Caco-2 (cell line): Measurements from ENCODE around the gene WHAMM. TPM values are rescaled to one million over a fixed set of nuclear protein-coding genes. Genes with fewer than 3 reads are reported as not detected.

Experiments
- BruUV-seq: library from RNA; stranded (reverse); fragments of 400-500 nt; replicated peaks from 2 replicates; lab custom pipeline; 2021; lab: Mats Ljungman, UMichigan
- CTCF ChIA-PET: fragments of 300-600 bp; sonication (Branson Sonifier 250); formaldehyde crosslinking; loops from one replicate; lab custom pipeline; 2022; ENCODE audit warnings: antibody characterized with exemption; lab: Charles Lee
- POLR2A ChIA-PET: fragments of 300-600 bp; sonication (Branson Sonifier 250); formaldehyde crosslinking; loops from one replicate; lab custom pipeline; 2022; ENCODE audit warnings: antibody characterized with exemption; lab: Charles Lee
- DNase-seq, 2 experiments: peaks; one replicate each; pipeline versions ENCODE4 v3.0.0 to v3.0.0-alpha.2; 2020 to 2022
- H3K27me3 ChIP-seq: replicated peaks from 2 replicates; pipeline ENCODE4 v1.6.0; 2011; ENCODE audit warnings: low read length; ENCODE audit not compliant: control insufficient read depth, insufficient read depth
- H3K36me3 ChIP-seq: 2 replicates; pipeline ENCODE4 v1.5.1; 2011; ENCODE audit warnings: low read length; ENCODE audit not compliant: control insufficient read depth, insufficient read depth
- H3K4me1 ChIP-seq: fragments of 250-450 bp; sonication (Bioruptor Pico); 2 replicates; pipeline ENCODE4 v1.5.1; 2020; ENCODE audit warnings: mild to moderate bottlenecking
- H3K4me3 ChIP-seq: 2 replicates; pipeline ENCODE4 v1.5.1; 2011; ENCODE audit warnings: low read depth, mild to moderate bottlenecking, control low read depth, low read length
- H3K9me3 ChIP-seq: fragments of 250-450 bp; sonication (Bioruptor Pico); 2 replicates; pipeline ENCODE4 v1.5.1; 2020; ENCODE audit warnings: mild to moderate bottlenecking, moderate library complexity
- H3K27ac Mint-ChIP-seq: one replicate; pipeline ENCODE4 v1.8.0; 2022; ENCODE audit warnings: mixed read lengths; ENCODE audit not compliant: unreplicated experiment
- H3K27me3 Mint-ChIP-seq: one replicate; pipeline ENCODE4 v1.8.0; 2022; ENCODE audit warnings: mixed read lengths; ENCODE audit not compliant: insufficient read depth, unreplicated experiment
- H3K36me3 Mint-ChIP-seq: one replicate; pipeline ENCODE4 v1.8.0; 2022; ENCODE audit warnings: mild to moderate bottlenecking, mixed read lengths; ENCODE audit not compliant: insufficient read depth, unreplicated experiment
- H3K4me1 Mint-ChIP-seq: one replicate; pipeline ENCODE4 v1.8.0; 2022; ENCODE audit warnings: low read depth, mixed read lengths; ENCODE audit not compliant: unreplicated experiment
- H3K4me3 Mint-ChIP-seq: one replicate; pipeline ENCODE4 v1.8.0; 2022; ENCODE audit warnings: mild to moderate bottlenecking, moderate library complexity, mixed read lengths; ENCODE audit not compliant: unreplicated experiment
- H3K9me3 Mint-ChIP-seq: one replicate; pipeline ENCODE4 v1.8.0; 2022; ENCODE audit warnings: mixed read lengths; ENCODE audit not compliant: unreplicated experiment
- intact Hi-C: fragments of 100-400 bp; cut with micrococcal nuclease; formaldehyde crosslinking; loops from one replicate; pipeline ENCODE4 v1.10.0; 2022; ENCODE audit not compliant: unreplicated experiment
- total RNA-seq: library from RNA; stranded (reverse); gene quantifications from 2 replicates; pipeline ENCODE4 v1.2.3, GENCODE V29; 2022
- TF ChIP-seq, protein P1 (sequence below), 2 experiments: fragments of 200-600 bp in 1 of 2; IDR thresholded peaks; 1 replicate in 1 of 2; 2 replicates in 1 of 2; pipeline versions ENCODE4 v1.5.1 to v1.8.0; 2011 to 2022; ENCODE audit warnings: antibody characterized with exemption in 1 of 2, control low read depth in 1 of 2, inconsistent platforms in 1 of 2, low read depth in 1 of 2, low read length in 1 of 2, mild to moderate bottlenecking in 1 of 2, moderate library complexity in 1 of 2; ENCODE audit not compliant: insufficient read depth in 1 of 2, severe bottlenecking in 1 of 2, unreplicated experiment in 1 of 2

WHAMM gene
- total RNA-seq, 1 experiment from 2014 or later, result 7.8 TPM

DNA sequence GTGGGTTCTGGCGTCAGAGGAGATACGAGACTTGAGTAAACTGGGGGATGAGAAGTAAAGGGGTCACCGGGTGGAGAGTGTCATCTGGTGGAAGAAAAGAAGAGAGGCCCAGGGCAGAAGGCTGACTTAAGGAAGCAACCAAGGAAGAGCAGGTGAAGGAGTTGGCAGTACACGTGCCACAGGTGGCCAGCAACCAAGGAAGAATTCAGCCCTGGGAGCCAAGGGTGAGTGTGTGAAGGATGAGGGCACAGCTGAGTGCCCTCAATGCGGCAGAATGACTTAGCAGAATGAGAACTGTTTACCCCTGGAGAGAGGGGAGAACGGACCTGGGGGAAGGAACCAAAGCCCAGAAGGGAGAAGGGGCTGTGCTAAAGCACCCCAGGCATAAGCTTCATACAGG, 71.3 kb downstream of the WHAMM start:
- Mint-ChIP-seq H3K9me3 (no peaks in the 10 kb centered on the region), H3K27ac (no peak overlapping the region), H3K27me3 (peaks cover 4% of the 10 kb centered on the region), H3K4me3 (no peak overlapping the region), H3K36me3 (no peaks in the 10 kb centered on the region), H3K4me1 (no peaks in the 10 kb centered on the region)
- Histone ChIP-seq H3K9me3 (no peaks in the 10 kb centered on the region), H3K36me3 (no peaks in the 10 kb centered on the region), H3K4me3 (no peak overlapping the region), H3K27me3 (no peaks in the 10 kb centered on the region), H3K4me1 (no peaks in the 10 kb centered on the region)
- BruUV-seq, result no TSS peak
- TF ChIP-seq, protein P1, sequence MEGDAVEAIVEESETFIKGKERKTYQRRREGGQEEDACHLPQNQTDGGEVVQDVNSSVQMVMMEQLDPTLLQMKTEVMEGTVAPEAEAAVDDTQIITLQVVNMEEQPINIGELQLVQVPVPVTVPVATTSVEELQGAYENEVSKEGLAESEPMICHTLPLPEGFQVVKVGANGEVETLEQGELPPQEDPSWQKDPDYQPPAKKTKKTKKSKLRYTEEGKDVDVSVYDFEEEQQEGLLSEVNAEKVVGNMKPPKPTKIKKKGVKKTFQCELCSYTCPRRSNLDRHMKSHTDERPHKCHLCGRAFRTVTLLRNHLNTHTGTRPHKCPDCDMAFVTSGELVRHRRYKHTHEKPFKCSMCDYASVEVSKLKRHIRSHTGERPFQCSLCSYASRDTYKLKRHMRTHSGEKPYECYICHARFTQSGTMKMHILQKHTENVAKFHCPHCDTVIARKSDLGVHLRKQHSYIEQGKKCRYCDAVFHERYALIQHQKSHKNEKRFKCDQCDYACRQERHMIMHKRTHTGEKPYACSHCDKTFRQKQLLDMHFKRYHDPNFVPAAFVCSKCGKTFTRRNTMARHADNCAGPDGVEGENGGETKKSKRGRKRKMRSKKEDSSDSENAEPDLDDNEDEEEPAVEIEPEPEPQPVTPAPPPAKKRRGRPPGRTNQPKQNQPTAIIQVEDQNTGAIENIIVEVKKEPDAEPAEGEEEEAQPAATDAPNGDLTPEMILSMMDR (IDR thresholded peaks at IDR 0.05; ENCODE audit: insufficient read depth in 1 of 2, low read depth in 1 of 2, low read length in 1 of 2, severe bottlenecking in 1 of 2, unreplicated experiment in 1 of 2), result no peak
- ChIA-PET CTCF (no interaction called here), POLR2A (no interaction called here)
- no peak for DNase-seq
- intact Hi-C loops, result no loop called here

DNA sequence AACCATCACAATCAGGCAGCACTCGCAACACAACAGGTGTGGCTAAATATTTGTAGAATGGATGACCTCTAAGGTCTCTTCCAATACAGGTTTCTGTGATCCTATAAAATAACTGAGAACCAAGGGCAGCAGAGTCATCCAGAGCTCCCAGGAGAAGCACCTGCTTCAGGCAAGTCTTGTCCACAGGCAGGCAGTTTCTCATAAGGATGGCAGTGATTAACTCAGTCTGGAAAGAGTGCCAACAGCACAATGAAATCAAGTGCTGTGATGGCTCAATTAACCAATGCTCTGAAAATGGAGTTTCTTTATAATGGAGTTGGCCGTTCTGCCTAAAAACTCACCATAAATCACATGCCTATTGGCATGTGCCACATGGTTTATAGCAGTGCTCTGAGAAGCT, 72.3 kb downstream of the WHAMM start:
- POLR2A ChIA-PET, result no interaction called here
- no peaks in the 10 kb centered on the region for H3K9me3 ChIP-seq
- no peaks in the 10 kb centered on the region for H3K4me1 Mint-ChIP-seq
- no peak overlapping the region for H3K4me3 ChIP-seq
- peaks cover 4% of the 10 kb centered on the region for H3K27me3 Mint-ChIP-seq
- no peaks in the 10 kb centered on the region for H3K36me3 ChIP-seq
- TF ChIP-seq, protein P1 (IDR thresholded peaks at IDR 0.05; ENCODE audit: insufficient read depth in 1 of 2, low read depth in 1 of 2, low read length in 1 of 2, severe bottlenecking in 1 of 2, unreplicated experiment in 1 of 2), result no peak
- no peaks in the 10 kb centered on the region for H3K4me1 ChIP-seq
- CTCF ChIA-PET, result no interaction called here
- H3K9me3 Mint-ChIP-seq, result no peaks in the 10 kb centered on the region
- no peak for DNase-seq
- no peak overlapping the region for H3K4me3 Mint-ChIP-seq
- no peaks in the 10 kb centered on the region for H3K36me3 Mint-ChIP-seq
- H3K27ac Mint-ChIP-seq, result no peak overlapping the region
- intact Hi-C loops, result no loop called here
- no peaks in the 10 kb centered on the region for H3K27me3 ChIP-seq
- no TSS peak for BruUV-seq

DNA sequence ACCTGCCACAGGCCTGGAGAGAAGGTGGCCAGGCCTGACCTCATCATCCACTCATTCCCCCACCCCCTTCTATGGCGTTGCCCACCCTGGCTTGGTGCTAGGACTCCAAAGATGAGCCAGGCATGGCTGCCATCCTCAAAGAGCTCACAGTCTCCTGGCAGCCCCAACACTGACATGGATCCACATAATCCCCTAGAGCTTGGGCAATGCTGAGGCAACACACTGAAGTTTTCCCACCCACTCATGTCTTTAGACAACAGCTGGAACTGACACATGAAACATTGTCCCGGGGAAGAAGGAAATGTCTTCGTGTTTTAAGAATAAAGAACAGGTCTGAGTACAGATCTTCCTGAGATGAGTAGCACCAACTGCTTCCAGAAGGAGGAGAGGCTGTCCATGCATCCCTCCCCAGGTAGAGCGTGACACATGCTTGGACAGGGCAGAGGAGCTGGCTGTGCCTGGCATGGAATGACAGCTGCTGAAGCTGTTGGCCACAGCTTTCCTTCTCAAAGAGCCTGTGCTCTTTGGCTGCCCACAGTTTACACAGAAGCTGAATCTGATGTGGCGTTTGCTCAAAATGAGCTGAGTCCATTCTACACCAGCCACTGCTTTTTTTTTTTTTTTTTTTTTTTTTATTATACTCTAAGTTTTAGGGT, 73.0 kb downstream of the WHAMM start:
- Mint-ChIP-seq H3K4me1 (no peaks in the 10 kb centered on the region), H3K9me3 (no peaks in the 10 kb centered on the region), H3K27me3 (peaks cover 4% of the 10 kb centered on the region), H3K36me3 (no peaks in the 10 kb centered on the region), H3K4me3 (no peak overlapping the region), H3K27ac (no peak overlapping the region)
- Histone ChIP-seq H3K9me3 (no peaks in the 10 kb centered on the region), H3K4me3 (no peak overlapping the region), H3K4me1 (no peaks in the 10 kb centered on the region), H3K36me3 (no peaks in the 10 kb centered on the region), H3K27me3 (no peaks in the 10 kb centered on the region)
- TF ChIP-seq, protein P1 (IDR thresholded peaks at IDR 0.05; ENCODE audit: insufficient read depth in 1 of 2, low read depth in 1 of 2, low read length in 1 of 2, severe bottlenecking in 1 of 2, unreplicated experiment in 1 of 2), result no peak
- DNase-seq, result no peak
- no TSS peak for BruUV-seq
- ChIA-PET POLR2A (no interaction called here), CTCF (no interaction called here)
- intact Hi-C loops, result no loop called here

Other genes with a start within 250 kb of the WHAMM start
- gene CPEB1, start 162.3 kb upstream of the WHAMM start, total RNA-seq, result 0.82 and 1.6 TPM in 2 replicates
- gene AP3B2, start 99.8 kb upstream of the WHAMM start, total RNA-seq, result 0.37 and 0.82 TPM in 2 replicates
- gene FSD2, start 3.6 kb upstream of the WHAMM start, total RNA-seq, result not detected in 2 replicates
- gene HOMER2, start 143.1 kb downstream of the WHAMM start, total RNA-seq, result 5.0 and 5.5 TPM in 2 replicates
- 31.8 and 33.3 TPM in 2 replicates for gene RAMAC, start 176.6 kb downstream of the WHAMM start, total RNA-seq
- gene C15orf40, start 202.0 kb downstream of the WHAMM start, total RNA-seq, result 26.8 and 27.2 TPM in 2 replicates